ENCODE data around the gene MRPL33. TPM values are rescaled to one million over a fixed set of nuclear protein-coding genes. Genes with fewer than 3 reads are reported as not detected.

The MRPL33 gene
- total and polyA plus RNA-seq, 2 experiments from 2014 or later, result 80.5 to 310 TPM

- no peak overlapping the region for H3K27ac ChIP-seq (ENCODE audit: low read depth)
- no peak overlapping the region for H3K4me3 ChIP-seq
- no peak overlapping the region for H3K4me3 Mint-ChIP-seq
- peaks cover 2% of the 10 kb centered on the region for H3K27me3 Mint-ChIP-seq (ENCODE audit: insufficient read depth, low read depth, poor library complexity)
- no peaks in the 10 kb centered on the region for H3K27me3 ChIP-seq (ENCODE audit: insufficient read depth)
- no peak overlapping the region for H3K27ac Mint-ChIP-seq
- no peaks in the 10 kb centered on the region for H3K9me2 ChIP-seq (ENCODE audit: insufficient read depth)
- H3K36me3 ChIP-seq (ENCODE audit: insufficient read depth), result no peaks in the 10 kb centered on the region
- H3K9me3 Mint-ChIP-seq, result no peaks in the 10 kb centered on the region; the same call in 2 of the 3 replicates
- H3K4me2 ChIP-seq, result no peak overlapping the region
- H3K4me1 Mint-ChIP-seq, result no peaks in the 10 kb centered on the region
- H3K4me1 ChIP-seq (ENCODE audit: insufficient read depth), result no peaks in the 10 kb centered on the region
- no peaks in the 10 kb centered on the region for H3F3A ChIP-seq (replicated peaks; ENCODE audit: low read depth)
- TF ChIP-seq CREB1 (CRISPR knock-in tag; IDR thresholded peaks at IDR 0.05; ENCODE audit: low read depth) (no peak), NANOG (IDR thresholded peaks at IDR 0.05; ENCODE audit: borderline replicate concordance) (no peak), JUNB (IDR thresholded peaks at IDR 0.05; ENCODE audit: unreplicated experiment) (no peak), EZH2 (IDR thresholded peaks at IDR 0.05; ENCODE audit: low read depth, unreplicated experiment) (no peak)
- TF ChIP-seq, protein P1, sequence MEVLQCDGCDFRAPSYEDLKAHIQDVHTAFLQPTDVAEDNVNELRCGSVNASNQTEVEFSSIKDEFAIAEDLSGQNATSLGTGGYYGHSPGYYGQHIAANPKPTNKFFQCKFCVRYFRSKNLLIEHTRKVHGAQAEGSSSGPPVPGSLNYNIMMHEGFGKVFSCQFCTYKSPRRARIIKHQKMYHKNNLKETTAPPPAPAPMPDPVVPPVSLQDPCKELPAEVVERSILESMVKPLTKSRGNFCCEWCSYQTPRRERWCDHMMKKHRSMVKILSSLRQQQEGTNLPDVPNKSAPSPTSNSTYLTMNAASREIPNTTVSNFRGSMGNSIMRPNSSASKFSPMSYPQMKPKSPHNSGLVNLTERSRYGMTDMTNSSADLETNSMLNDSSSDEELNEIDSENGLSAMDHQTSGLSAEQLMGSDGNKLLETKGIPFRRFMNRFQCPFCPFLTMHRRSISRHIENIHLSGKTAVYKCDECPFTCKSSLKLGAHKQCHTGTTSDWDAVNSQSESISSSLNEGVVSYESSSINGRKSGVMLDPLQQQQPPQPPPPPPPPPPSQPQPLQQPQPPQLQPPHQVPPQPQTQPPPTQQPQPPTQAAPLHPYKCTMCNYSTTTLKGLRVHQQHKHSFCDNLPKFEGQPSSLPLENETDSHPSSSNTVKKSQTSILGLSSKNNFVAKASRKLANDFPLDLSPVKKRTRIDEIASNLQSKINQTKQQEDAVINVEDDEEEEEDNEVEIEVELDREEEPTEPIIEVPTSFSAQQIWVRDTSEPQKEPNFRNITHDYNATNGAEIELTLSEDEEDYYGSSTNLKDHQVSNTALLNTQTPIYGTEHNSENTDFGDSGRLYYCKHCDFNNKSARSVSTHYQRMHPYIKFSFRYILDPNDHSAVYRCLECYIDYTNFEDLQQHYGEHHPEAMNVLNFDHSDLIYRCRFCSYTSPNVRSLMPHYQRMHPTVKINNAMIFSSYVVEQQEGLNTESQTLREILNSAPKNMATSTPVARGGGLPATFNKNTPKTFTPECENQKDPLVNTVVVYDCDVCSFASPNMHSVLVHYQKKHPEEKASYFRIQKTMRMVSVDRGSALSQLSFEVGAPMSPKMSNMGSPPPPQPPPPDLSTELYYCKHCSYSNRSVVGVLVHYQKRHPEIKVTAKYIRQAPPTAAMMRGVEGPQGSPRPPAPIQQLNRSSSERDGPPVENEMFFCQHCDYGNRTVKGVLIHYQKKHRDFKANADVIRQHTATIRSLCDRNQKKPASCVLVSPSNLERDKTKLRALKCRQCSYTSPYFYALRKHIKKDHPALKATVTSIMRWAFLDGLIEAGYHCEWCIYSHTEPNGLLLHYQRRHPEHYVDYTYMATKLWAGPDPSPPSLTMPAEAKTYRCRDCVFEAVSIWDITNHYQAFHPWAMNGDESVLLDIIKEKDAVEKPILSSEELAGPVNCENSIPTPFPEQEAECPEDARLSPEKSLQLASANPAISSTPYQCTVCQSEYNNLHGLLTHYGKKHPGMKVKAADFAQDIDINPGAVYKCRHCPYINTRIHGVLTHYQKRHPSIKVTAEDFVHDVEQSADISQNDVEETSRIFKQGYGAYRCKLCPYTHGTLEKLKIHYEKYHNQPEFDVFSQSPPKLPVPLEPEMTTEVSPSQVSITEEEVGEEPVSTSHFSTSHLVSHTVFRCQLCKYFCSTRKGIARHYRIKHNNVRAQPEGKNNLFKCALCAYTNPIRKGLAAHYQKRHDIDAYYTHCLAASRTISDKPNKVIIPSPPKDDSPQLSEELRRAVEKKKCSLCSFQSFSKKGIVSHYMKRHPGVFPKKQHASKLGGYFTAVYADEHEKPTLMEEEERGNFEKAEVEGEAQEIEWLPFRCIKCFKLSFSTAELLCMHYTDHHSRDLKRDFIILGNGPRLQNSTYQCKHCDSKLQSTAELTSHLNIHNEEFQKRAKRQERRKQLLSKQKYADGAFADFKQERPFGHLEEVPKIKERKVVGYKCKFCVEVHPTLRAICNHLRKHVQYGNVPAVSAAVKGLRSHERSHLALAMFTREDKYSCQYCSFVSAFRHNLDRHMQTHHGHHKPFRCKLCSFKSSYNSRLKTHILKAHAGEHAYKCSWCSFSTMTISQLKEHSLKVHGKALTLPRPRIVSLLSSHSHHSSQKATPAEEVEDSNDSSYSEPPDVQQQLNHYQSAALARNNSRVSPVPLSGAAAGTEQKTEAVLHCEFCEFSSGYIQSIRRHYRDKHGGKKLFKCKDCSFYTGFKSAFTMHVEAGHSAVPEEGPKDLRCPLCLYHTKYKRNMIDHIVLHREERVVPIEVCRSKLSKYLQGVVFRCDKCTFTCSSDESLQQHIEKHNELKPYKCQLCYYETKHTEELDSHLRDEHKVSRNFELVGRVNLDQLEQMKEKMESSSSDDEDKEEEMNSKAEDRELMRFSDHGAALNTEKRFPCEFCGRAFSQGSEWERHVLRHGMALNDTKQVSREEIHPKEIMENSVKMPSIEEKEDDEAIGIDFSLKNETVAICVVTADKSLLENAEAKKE (CRISPR knock-in tag; IDR thresholded peaks at IDR 0.05), result no peak
- no peaks in the 10 kb centered on the region for H4K20me1 ChIP-seq (replicated peaks; ENCODE audit: insufficient read depth)
- no peaks in the 10 kb centered on the region for H3K36me3 Mint-ChIP-seq (ENCODE audit: low read depth)
- DNase-seq (ENCODE audit: low spot score) (no peak), ATAC-seq (no peak)
- no peak overlapping the region for H2AFZ ChIP-seq
- no peaks in the 10 kb centered on the region for H3K79me2 ChIP-seq (replicated peaks; ENCODE audit: insufficient read depth)
These were observed 44.4 kb downstream of the MRPL33 start for GRCh38 chr2:27815860-27816438.

- Histone ChIP-seq H3K27me3 (ENCODE audit: insufficient read depth) (no peaks in the 10 kb centered on the region), H3K4me2 (no peak overlapping the region), H3K4me1 (ENCODE audit: insufficient read depth) (no peaks in the 10 kb centered on the region), H3K79me2 (replicated peaks; ENCODE audit: insufficient read depth) (no peaks in the 10 kb centered on the region), H3K9me2 (ENCODE audit: insufficient read depth) (no peaks in the 10 kb centered on the region), H3F3A (replicated peaks; ENCODE audit: low read depth) (no peaks in the 10 kb centered on the region), H2AFZ (no peak overlapping the region), H3K36me3 (ENCODE audit: insufficient read depth) (no peaks in the 10 kb centered on the region), H3K27ac (ENCODE audit: low read depth) (no peak overlapping the region), H3K4me3 (no peak overlapping the region), H4K20me1 (replicated peaks; ENCODE audit: insufficient read depth) (no peaks in the 10 kb centered on the region)
- no peaks in the 10 kb centered on the region for H3K4me1 Mint-ChIP-seq
- no peak for DNase-seq (ENCODE audit: low spot score)
- peaks cover 15% of the 10 kb centered on the region; the same call in 2 of the 3 replicates for H3K9me3 Mint-ChIP-seq
- H3K27ac Mint-ChIP-seq, result no peak overlapping the region
- H3K27me3 Mint-ChIP-seq (ENCODE audit: insufficient read depth, low read depth, poor library complexity), result peaks cover 2% of the 10 kb centered on the region
- 0 out of 3 replicates have a peak, but pooled peaks cover 2% of the 10 kb centered on the region for H3K36me3 Mint-ChIP-seq (ENCODE audit: low read depth)
- no peak for ATAC-seq
- no peak overlapping the region for H3K4me3 Mint-ChIP-seq
- TF ChIP-seq STAT1 (IDR thresholded peaks at IDR 0.05; ENCODE audit: unreplicated experiment) (no peak), EZH2 (IDR thresholded peaks at IDR 0.05; ENCODE audit: low read depth, unreplicated experiment) (no peak), CTCF (conservative IDR thresholded peaks at IDR 0.05; ENCODE audit: low read depth in 2 of 2) (no peak)
- TF ChIP-seq, protein P2, sequence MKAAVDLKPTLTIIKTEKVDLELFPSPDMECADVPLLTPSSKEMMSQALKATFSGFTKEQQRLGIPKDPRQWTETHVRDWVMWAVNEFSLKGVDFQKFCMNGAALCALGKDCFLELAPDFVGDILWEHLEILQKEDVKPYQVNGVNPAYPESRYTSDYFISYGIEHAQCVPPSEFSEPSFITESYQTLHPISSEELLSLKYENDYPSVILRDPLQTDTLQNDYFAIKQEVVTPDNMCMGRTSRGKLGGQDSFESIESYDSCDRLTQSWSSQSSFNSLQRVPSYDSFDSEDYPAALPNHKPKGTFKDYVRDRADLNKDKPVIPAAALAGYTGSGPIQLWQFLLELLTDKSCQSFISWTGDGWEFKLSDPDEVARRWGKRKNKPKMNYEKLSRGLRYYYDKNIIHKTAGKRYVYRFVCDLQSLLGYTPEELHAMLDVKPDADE (IDR thresholded peaks at IDR 0.05), result no peak
These were observed 50.5 kb downstream of the MRPL33 start for GRCh38 chr2:27822049-27822448.
